ENCODE measurements around the gene LYPLAL1.

LYPLAL1 gene

DNA sequence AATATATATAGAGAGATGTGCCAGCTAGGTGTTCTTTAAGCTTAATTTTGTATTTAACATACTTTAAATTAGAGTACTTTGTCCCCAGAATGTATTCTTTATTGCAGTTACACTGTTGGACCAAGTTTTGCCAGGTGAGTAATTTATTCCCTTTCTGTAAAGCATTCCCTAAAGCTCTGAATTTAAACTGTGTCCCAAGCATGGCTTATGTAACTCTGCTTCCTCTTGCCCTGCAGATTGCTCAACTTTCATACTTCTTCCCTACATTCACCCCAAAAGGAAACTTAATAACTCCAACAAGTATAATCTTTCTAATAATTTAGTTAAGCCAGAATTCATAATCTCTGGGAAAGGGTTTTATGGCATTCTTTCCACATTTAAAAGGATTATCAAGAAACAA, 5.6 kb downstream of the LYPLAL1 start:
- no peak overlapping the region for H3K4me3 ChIP-seq (ENCODE audit: control insufficient read depth, low read depth, low read length)
- peak; percentile 32 for DNase-seq (ENCODE audit: low read depth)
- TF ChIP-seq, protein P1, sequence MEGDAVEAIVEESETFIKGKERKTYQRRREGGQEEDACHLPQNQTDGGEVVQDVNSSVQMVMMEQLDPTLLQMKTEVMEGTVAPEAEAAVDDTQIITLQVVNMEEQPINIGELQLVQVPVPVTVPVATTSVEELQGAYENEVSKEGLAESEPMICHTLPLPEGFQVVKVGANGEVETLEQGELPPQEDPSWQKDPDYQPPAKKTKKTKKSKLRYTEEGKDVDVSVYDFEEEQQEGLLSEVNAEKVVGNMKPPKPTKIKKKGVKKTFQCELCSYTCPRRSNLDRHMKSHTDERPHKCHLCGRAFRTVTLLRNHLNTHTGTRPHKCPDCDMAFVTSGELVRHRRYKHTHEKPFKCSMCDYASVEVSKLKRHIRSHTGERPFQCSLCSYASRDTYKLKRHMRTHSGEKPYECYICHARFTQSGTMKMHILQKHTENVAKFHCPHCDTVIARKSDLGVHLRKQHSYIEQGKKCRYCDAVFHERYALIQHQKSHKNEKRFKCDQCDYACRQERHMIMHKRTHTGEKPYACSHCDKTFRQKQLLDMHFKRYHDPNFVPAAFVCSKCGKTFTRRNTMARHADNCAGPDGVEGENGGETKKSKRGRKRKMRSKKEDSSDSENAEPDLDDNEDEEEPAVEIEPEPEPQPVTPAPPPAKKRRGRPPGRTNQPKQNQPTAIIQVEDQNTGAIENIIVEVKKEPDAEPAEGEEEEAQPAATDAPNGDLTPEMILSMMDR (IDR thresholded peaks at IDR 0.05; ENCODE audit: control insufficient read depth, insufficient read depth, low read depth, low read length, missing control alignments): no peak

DNA sequence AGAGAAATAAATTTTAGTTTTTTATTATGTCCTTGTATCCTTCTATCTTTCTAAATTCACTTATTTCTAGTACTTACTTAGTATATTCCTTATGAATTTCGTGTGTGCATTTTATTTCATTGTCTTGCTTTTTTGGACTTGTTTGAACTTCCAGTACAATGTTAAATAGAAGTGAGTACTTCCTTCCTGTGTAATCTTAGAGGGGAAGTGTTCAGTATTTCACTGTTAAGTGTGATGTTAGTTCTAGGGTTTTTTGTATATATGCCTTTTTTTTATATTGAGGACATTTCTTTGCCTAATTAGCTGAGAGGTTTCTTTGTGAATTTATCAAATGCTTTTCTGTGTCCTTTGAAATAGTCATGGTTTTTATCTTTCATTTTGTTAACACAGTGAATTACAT, 10.7 kb downstream of the LYPLAL1 start:
- TF ChIP-seq, protein P1 (IDR thresholded peaks at IDR 0.05; ENCODE audit: control insufficient read depth, insufficient read depth, low read depth, low read length, missing control alignments): no peak
- no peak for DNase-seq (ENCODE audit: low read depth)
- no peak overlapping the region for H3K4me3 ChIP-seq (ENCODE audit: control insufficient read depth, low read depth, low read length)

DNA sequence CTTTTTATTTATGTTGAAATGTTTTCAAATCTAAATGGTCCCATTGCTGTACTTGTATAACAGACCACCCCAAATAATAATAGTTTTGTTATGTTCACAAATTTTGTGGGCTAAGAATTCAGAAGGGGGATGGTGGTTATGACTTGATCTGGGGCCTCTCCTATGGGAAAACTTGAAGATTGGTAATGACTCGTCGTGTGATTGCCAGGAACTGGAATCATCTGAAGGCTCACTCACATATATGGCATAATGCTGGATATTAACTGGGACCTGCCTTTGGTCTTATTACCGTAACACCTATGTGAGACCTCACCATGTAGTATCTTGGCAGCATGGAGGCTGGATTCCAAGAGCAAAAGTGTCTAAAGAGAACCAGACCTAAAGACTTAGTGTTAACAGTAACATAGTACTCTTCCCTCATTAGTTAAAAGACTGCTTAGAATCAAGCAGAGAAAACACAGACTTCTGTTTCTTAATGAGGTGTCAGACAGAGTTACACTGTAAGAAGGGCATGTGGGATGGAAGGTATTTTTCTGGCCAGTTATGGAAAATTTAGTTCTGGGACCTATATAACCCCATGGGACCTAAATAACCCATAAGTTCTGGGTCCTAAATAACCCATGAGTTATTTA, 11.9 kb downstream of the LYPLAL1 start:
- no peak overlapping the region for H3K4me3 ChIP-seq (ENCODE audit: control insufficient read depth, low read depth, low read length)
- DNase-seq (ENCODE audit: low read depth): no peak
- TF ChIP-seq, protein P1 (IDR thresholded peaks at IDR 0.05; ENCODE audit: control insufficient read depth, insufficient read depth, low read depth, low read length, missing control alignments): no peak

DNA sequence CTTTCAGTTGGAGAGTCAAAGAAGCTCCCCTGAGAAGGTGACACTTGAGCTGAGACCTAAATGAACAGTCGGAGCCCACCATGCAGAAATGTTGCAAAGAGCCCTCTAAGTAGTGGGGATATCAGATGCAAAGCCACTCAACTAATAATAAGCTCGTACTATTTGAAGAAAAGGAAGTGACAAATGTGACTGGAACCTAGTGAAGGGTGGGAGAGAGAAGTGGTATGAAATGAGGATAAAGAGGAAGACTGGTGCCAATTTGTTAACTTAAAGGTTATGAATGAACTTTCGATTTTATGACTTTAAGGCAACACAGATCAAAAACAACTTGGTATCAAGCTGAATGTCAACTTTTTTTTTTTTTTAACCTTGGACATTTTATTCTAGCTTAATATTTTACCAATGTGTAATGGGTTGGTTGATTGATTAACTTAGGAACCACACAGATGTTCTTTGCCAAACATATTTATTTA, 14.7 kb downstream of the LYPLAL1 start:
- no peak overlapping the region for H3K4me3 ChIP-seq (ENCODE audit: control insufficient read depth, low read depth, low read length)
- DNase-seq (ENCODE audit: low read depth): no peak
- TF ChIP-seq, protein P1 (IDR thresholded peaks at IDR 0.05; ENCODE audit: control insufficient read depth, insufficient read depth, low read depth, low read length, missing control alignments): no peak

DNA sequence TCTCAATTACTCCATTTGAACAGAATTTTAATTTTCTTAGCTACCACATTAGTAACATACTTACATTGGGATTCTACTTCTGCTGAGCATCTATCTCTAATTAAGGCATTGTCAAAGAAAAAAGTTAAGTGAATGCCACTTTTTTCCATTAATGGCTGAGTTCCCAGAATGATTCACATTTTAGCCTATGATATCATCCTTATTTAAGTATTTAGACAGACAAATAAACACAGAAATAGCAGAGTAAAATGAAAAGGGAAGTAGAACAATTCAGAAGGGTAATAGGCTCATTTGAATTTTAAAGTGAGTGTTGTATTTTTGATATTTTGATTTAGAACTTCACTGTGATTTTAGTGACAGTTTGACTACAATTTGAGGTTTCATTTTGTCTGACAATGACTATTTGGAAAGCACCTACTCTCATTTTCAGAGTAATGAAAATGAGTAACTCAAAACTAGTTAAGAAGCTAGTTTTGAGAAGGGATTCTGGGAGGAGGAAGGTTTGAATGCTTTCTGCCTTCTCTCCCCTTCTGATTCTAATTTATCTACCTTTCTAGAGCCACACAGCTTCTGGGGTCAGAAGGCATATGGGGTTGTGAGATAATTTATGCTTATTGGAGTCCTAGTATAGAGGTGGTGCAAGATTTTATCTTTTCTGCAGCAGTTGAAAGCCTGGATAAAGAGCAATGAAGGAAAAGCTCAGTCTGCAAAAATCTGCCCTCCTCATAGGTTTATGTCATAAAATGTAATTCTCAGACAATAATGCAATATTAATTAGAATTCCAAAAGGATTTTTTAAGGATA, 15.5 kb downstream of the LYPLAL1 start:
- H3K4me3 ChIP-seq (ENCODE audit: control insufficient read depth, low read depth, low read length): no peak overlapping the region
- peak; percentile 20 for DNase-seq (ENCODE audit: low read depth)
- TF ChIP-seq, protein P1 (IDR thresholded peaks at IDR 0.05; ENCODE audit: control insufficient read depth, insufficient read depth, low read depth, low read length, missing control alignments): no peak

DNA sequence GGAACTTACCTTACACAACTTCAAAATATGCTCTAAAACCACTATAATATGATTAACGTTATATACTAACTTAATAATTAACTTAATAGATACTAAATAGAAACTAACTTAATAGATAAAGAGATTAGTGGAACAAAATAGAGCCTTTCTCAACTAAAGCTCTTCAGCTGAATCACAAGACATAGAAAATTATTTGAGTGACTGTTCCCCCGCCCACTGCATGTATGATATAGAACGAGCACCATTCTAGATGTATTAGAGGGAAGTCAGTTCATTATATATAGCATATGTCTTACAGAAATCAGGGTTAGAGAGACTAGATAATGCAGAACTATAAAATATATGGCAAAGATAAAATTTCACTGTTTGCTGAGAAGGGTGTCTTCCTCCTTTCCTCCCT, 16.3 kb downstream of the LYPLAL1 start:
- H3K4me3 ChIP-seq (ENCODE audit: control insufficient read depth, low read depth, low read length): no peak overlapping the region
- DNase-seq (ENCODE audit: low read depth): no peak
- TF ChIP-seq, protein P1 (IDR thresholded peaks at IDR 0.05; ENCODE audit: control insufficient read depth, insufficient read depth, low read depth, low read length, missing control alignments): no peak
